Sigmoid colon (tissue), 7 donors: ENCODE measurements around the gene SEZ6L2. TPM values are rescaled to one million over a fixed set of nuclear protein-coding genes. Genes with fewer than 3 reads are reported as not detected.
A peak's percentile ranks its signal among the peaks of the same experiment; 100 is the strongest.
"Not testable (repeated sequence)": the region's sequence is repeated elsewhere in the genome, so short reads cannot be mapped to it uniquely, and the experiment has no call there.

ENCODE experiments used
- DNase-seq: peaks from one replicate; pipeline ENCODE4 v3.0.0-alpha.2; 2019
- H3K27ac ChIP-seq, 4 donors: fragments of 200-600 bp; sonication (generic); one replicate each; pipeline ENCODE4 v1.5.1; 2016 to 2019; ENCODE audit warnings: mild to moderate bottlenecking in 1 of 4
- H3K27me3 ChIP-seq, 3 donors: fragments of 200-600 bp; sonication (generic); one replicate each; pipeline ENCODE4 v1.5.1; 2019; ENCODE audit warnings: mild to moderate bottlenecking in 1 of 3
- H3K36me3 ChIP-seq, 4 donors: fragments of 200-600 bp; sonication (generic); one replicate each; pipeline ENCODE4 v1.5.1; 2016 to 2019
- H3K4me1 ChIP-seq, 4 donors: fragments of 200-600 bp; sonication (generic); one replicate each; pipeline ENCODE4 v1.5.1; 2017 to 2019
- H3K4me3 ChIP-seq, 4 donors: fragments of 200-600 bp; sonication (generic); one replicate each; pipeline ENCODE4 v1.5.1; 2017 to 2019; ENCODE audit warnings: mild to moderate bottlenecking in 2 of 4, moderate library complexity in 1 of 4
- H3K9me3 ChIP-seq, 4 donors: fragments of 200-600 bp in 3 of 4; sonication (generic) in 3 of 4; one replicate each; pipeline versions ENCODE4 v1.5.1 to v1.6.1; 2013 to 2019
- EP300 ChIP-seq, 4 donors: sonication (generic); formaldehyde crosslinking; IDR thresholded peaks; one replicate each; pipeline ENCODE4 v1.6.1; 2017; ENCODE audit warnings: antibody characterized with exemption in 4 of 4
- POLR2A ChIP-seq, 2 donors: fragments of 450-650 bp; IDR thresholded peaks; one replicate each; pipeline ENCODE4 v1.6.1; 2016; ENCODE audit warnings: antibody characterized with exemption in 2 of 2, mild to moderate bottlenecking in 2 of 2, moderate library complexity in 2 of 2
- POLR2AphosphoS5 ChIP-seq, 4 donors: sonication (generic); formaldehyde crosslinking; IDR thresholded peaks; one replicate each; pipeline ENCODE4 v1.6.1; 2017; ENCODE audit warnings: antibody characterized with exemption in 4 of 4
- WGBS, 2 donors: extraction: QIAGEN DNeasy Blood & Tissue Kit; methylation state at CpG; one replicate each; pipeline ENCODE4 v1.1.7; 2013; 5-methylcytosine and 5-hydroxymethylcytosine counted together
- intact Hi-C: fragments of 100-400 bp; cut with DNase I; formaldehyde crosslinking; loops from one replicate; pipeline ENCODE4 v1.15.1; 2023
- polyA plus RNA-seq, 3 donors: library from polyadenylated mRNA; stranded (reverse); fragments of 200-250 nt; gene quantifications; one replicate each; pipeline ENCODE4 v1.2.3, GENCODE V29; 2013
- total RNA-seq, 4 donors: library from RNA; depleted of rRNA; stranded (reverse); fragments of >200 nt; gene quantifications; one replicate each; pipeline ENCODE4 v1.1.0, GENCODE V29; 2016
- TF ChIP-seq, protein P1 (sequence below), 4 experiments: fragments of 450-650 bp in 3 of 4; fragments of 200-600 bp in 1 of 4; IDR thresholded peaks; one replicate each; pipeline ENCODE4 v1.5.1; 2016 to 2019; ENCODE audit warnings: antibody characterized with exemption in 4 of 4, mild to moderate bottlenecking in 3 of 4, moderate library complexity in 2 of 4
- donor health status: healthy with polysubstance abuse.
- donor health status: Bipolar disorder and iron deficiency.
- donor health status: healthy.

SEZ6L2 gene
- total and polyA plus RNA-seq, 7 donors, result 0.60 to 9.1 (median 1.6) TPM

GRCh38 chr16:29876217-29876593 lies 23.1 kb downstream of the SEZ6L2 start:
- intact Hi-C loops, result no loop called here
- DNase-seq, result no peak
- no peaks in the 10 kb centered on the region for H3K36me3 ChIP-seq
- H3K4me1 ChIP-seq, result peaks cover 0 to 16% (median 9%) of the 10 kb centered on the region in 4 donors
- TF ChIP-seq EP300 (IDR thresholded peaks at IDR 0.05) (no peak), POLR2AphosphoS5 (IDR thresholded peaks at IDR 0.05) (no peak), POLR2A (IDR thresholded peaks at IDR 0.05) (no peak)
- peak overlapping the region in 2 of 4 donors; percentile 15 to 19 for H3K4me3 ChIP-seq
- H3K27me3 ChIP-seq, result peaks cover 19 to 55% (median 41%) of the 10 kb centered on the region in 3 donors
- H3K27ac ChIP-seq, result no peak overlapping the region
- 26 to 49% methylated on average over 18 of the region's 18 CpGs for WGBS, 2 donors
- H3K9me3 ChIP-seq, result peaks cover 0 to 3% (median 0%) of the 10 kb centered on the region in 4 donors

DNA sequence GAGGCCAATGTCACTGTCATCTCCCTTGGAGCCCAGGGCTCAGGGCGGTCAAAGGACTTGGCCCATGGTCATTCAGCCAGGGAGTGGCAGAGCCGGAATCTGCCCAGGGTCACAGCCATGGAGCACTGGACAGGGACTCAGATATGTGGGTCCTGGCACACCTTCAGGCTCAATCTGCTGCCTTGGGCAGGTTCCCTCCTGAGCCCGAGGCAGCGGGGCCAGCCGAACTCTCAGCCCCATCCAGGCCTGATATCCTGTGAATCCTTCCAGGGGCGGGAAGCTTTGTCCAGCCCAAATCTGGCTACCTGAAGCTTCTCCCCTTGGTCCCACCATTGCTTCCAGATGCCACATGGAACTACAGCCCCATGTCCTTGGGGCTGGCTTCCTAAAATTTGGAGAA lies 24.1 kb downstream of the SEZ6L2 start:
- Histone ChIP-seq H3K27me3 (peaks cover 19 to 55% (median 41%) of the 10 kb centered on the region in 3 donors), H3K4me1 (peaks cover 0 to 16% (median 9%) of the 10 kb centered on the region in 4 donors), H3K36me3 (no peaks in the 10 kb centered on the region), H3K4me3 (no peak overlapping the region), H3K27ac (no peak overlapping the region), H3K9me3 (peaks cover 0 to 3% (median 0%) of the 10 kb centered on the region in 4 donors)
- intact Hi-C loops, result no loop called here
- TF ChIP-seq POLR2A (IDR thresholded peaks at IDR 0.05) (no peak), EP300 (IDR thresholded peaks at IDR 0.05) (no peak), POLR2AphosphoS5 (IDR thresholded peaks at IDR 0.05) (no peak)
- TF ChIP-seq, protein P1, sequence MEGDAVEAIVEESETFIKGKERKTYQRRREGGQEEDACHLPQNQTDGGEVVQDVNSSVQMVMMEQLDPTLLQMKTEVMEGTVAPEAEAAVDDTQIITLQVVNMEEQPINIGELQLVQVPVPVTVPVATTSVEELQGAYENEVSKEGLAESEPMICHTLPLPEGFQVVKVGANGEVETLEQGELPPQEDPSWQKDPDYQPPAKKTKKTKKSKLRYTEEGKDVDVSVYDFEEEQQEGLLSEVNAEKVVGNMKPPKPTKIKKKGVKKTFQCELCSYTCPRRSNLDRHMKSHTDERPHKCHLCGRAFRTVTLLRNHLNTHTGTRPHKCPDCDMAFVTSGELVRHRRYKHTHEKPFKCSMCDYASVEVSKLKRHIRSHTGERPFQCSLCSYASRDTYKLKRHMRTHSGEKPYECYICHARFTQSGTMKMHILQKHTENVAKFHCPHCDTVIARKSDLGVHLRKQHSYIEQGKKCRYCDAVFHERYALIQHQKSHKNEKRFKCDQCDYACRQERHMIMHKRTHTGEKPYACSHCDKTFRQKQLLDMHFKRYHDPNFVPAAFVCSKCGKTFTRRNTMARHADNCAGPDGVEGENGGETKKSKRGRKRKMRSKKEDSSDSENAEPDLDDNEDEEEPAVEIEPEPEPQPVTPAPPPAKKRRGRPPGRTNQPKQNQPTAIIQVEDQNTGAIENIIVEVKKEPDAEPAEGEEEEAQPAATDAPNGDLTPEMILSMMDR (IDR thresholded peaks at IDR 0.05), result no peak
- no peak for DNase-seq
- 94 to 96% methylated on average over 6 of the region's 6 CpGs for whole genome bisulfite sequencing, 2 donors

DNA sequence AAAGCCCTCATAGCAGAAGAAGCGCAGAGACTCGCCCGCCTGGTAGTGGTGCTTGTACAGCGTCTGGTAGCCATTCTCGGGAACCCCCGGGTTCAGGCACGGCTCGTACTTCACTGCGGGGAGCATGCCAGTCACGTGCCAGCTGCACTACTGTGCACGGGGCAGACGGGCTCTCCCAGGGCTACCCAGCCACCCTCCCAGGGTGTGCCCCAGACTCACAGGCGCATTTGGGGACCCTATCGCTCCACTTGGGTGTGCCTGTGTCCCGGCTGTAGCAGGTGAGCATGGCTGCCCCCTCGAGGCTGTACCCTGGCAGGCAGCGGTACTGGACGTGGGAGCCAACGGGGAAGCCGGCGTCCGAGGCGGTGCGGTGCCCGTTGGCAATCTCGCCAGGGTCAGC lies 26.0 kb downstream of the SEZ6L2 start:
- Histone ChIP-seq H3K27ac (no peak overlapping the region), H3K9me3 (peaks cover 0 to 3% (median 0%) of the 10 kb centered on the region in 4 donors), H3K4me1 (peaks cover 0 to 16% (median 9%) of the 10 kb centered on the region in 4 donors), H3K4me3 (no peak overlapping the region), H3K27me3 (peaks cover 19 to 38% (median 27%) of the 10 kb centered on the region in 3 donors), H3K36me3 (no peaks in the 10 kb centered on the region)
- intact Hi-C loops, result no loop called here
- no peak for DNase-seq
- no peak for TF ChIP-seq POLR2A (IDR thresholded peaks at IDR 0.05)
- no peak for TF ChIP-seq EP300 (IDR thresholded peaks at IDR 0.05)
- WGBS, 2 donors, result 92 to 93% methylated on average over 26 of the region's 26 CpGs

GRCh38 chr16:29871822-29872546 lies 27.4 kb downstream of the SEZ6L2 start:
- intact Hi-C loops, result no loop called here
- H3K27me3 ChIP-seq, result peaks cover 12 to 24% (median 14%) of the 10 kb centered on the region in 3 donors
- no peak overlapping the region for H3K27ac ChIP-seq
- H3K4me1 ChIP-seq, result peaks cover 0 to 8% (median 7%) of the 10 kb centered on the region in 4 donors
- H3K4me3 ChIP-seq, result no peak overlapping the region
- TF ChIP-seq POLR2AphosphoS5 (IDR thresholded peaks at IDR 0.05), result no peak
- TF ChIP-seq EP300 (IDR thresholded peaks at IDR 0.05), result no peak
- TF ChIP-seq POLR2A (IDR thresholded peaks at IDR 0.05), result no peak
- TF ChIP-seq, protein P1 (IDR thresholded peaks at IDR 0.05), result no peak
- 91 to 95% methylated on average over 16 of the region's 16 CpGs for WGBS, 2 donors
- DNase-seq, result no peak
- H3K36me3 ChIP-seq, result no peaks in the 10 kb centered on the region
- H3K9me3 ChIP-seq, result peaks cover 0 to 3% (median 0%) of the 10 kb centered on the region in 4 donors

DNA sequence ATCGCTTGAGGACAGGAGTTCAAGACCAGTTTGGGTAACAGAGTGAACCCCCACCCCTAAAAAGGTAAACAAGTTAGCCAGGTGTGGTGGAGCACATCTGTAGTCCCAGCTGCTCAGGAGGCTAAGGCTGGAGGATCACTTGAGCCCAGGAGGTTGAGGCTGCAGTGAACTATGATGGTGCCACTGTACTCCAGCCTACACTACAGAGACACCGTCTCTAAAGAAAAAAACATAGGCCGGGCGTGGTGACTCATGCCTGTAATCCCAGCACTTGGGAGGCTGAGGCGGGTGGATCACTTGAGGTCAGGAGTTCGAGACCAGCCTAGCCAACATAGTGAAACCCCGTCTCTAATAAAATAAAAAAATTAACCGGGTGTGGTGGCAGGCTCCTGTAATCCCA lies 30.3 kb downstream of the SEZ6L2 start:
- H3K4me3 ChIP-seq, H3K9me3 ChIP-seq, intact Hi-C loops, H3K4me1 ChIP-seq, H3K36me3 ChIP-seq, H3K27ac ChIP-seq, H3K27me3 ChIP-seq, DNase-seq: not testable (repeated sequence)
- WGBS, 2 donors, result 77 to 92% methylated on average over 8 of the region's 8 CpGs

DNA sequence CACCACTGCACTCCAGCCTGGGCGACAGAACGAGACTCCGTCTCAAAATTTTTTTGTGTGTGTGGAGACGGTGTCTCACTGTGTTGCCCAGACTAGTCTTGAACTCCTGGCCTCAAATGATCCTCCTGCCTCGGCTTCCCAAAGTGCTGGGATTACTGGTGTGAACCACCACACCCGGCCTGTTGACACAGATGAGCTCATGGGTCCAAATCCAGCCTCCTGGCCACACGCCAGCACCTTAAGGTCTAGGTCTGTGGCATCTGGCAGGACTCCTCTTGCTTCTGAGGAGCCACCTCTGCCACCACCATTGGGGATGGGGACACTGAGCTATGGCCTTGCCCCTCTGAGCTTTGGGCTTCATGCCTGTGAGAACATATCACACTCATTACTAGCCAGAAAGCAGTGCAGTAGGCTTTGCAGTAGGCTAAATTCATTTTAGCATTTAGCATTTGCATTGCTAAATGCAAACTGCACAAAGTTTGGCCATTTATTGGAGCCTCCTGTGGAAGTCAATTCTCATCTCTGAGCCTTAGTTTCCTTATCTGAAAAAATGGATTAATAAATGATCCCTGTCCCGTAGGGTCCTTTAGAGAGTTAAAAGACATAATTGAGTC lies 30.8 kb downstream of the SEZ6L2 start:
- Histone ChIP-seq H3K4me3 (no peak overlapping the region), H3K27me3 (no peaks in the 10 kb centered on the region), H3K4me1 (peaks cover 0 to 4% (median 3%) of the 10 kb centered on the region in 4 donors), H3K36me3 (no peaks in the 10 kb centered on the region), H3K27ac (no peak overlapping the region), H3K9me3 (no peaks in the 10 kb centered on the region)
- TF ChIP-seq EP300 (IDR thresholded peaks at IDR 0.05) (no peak), POLR2A (IDR thresholded peaks at IDR 0.05) (no peak), POLR2AphosphoS5 (IDR thresholded peaks at IDR 0.05) (no peak)
- TF ChIP-seq, protein P1 (IDR thresholded peaks at IDR 0.05), result no peak
- DNase-seq, result no peak
- 69 to 80% methylated on average over 8 of the region's 8 CpGs for WGBS, 2 donors
- intact Hi-C loops, result no loop called here
